ENCODE measurements around the gene GRIA1.

DNA sequence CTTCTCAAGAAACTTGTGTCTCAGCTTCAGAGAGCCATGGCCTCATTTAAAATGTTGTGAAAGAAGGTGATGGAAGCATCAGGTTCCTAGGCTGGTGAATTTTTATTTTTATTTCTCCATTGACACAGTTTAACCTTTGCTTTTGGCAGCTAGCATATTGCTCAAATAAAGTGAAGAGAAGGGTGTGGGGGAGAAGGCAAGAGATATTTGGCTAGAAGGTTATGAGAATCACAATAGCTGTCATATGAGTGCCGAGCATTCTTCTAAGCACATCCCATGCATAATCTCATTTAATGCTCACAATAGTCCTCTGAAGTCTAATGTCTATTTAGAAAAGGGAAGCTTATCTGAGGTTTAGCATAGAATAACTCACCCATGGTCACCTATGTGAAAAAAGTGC is 43.1 kb downstream of the GRIA1 start:
- TF ChIP-seq, protein P1, sequence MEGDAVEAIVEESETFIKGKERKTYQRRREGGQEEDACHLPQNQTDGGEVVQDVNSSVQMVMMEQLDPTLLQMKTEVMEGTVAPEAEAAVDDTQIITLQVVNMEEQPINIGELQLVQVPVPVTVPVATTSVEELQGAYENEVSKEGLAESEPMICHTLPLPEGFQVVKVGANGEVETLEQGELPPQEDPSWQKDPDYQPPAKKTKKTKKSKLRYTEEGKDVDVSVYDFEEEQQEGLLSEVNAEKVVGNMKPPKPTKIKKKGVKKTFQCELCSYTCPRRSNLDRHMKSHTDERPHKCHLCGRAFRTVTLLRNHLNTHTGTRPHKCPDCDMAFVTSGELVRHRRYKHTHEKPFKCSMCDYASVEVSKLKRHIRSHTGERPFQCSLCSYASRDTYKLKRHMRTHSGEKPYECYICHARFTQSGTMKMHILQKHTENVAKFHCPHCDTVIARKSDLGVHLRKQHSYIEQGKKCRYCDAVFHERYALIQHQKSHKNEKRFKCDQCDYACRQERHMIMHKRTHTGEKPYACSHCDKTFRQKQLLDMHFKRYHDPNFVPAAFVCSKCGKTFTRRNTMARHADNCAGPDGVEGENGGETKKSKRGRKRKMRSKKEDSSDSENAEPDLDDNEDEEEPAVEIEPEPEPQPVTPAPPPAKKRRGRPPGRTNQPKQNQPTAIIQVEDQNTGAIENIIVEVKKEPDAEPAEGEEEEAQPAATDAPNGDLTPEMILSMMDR (IDR thresholded peaks at IDR 0.05) = no peak
- no peak for TF ChIP-seq POLR2A (IDR thresholded peaks at IDR 0.05)
